NCI-H1092 treated with DMSO at 0.1 percent for 48 hours (cell line): Measurements from ENCODE around the gene ARID1B.
A peak's percentile ranks its signal among the peaks of the same experiment; 100 is the strongest.

Experiments used
- DNase-seq: peaks from one replicate; lab custom pipeline; 2025; lab: John Stamatoyannopoulos, UW

Gene ARID1B

GRCh38 chr6:156776840-156777576, at the start of gene ARID1B:
TSS of gene ARID1B (plus strand) at chr6:156777378. CDS start at chr6:156777681, 303 bp downstream.
- DNase-seq = peak; percentile 74

GRCh38 chr6:156727715-156728385, 49.3 kb upstream of the ARID1B start:
- no peak for DNase-seq

- DNase-seq = no peak
Observed at GRCh38 chr6:156729248-156729647, 47.9 kb upstream of the ARID1B start.

DNA sequence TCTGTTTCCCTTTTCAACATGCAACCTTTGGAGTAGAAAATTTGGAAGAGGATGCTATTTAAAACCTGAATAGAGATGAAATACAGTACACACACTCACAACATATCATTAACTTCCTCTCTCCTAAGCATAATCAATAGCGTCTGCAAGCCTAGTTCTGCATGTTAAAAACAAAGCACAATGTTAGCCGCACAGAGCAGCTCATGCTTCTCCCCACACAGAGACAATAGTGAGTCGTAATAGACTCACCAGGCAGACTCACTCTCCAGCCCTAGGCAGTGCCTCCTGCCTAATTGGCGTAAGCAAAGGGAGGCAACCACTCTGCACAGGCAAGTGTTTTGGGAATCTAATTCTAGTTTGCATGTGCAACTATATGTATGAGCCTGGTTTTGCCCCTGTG, 45.8 kb upstream of the ARID1B start:
- DNase-seq = peak; percentile 77

DNA sequence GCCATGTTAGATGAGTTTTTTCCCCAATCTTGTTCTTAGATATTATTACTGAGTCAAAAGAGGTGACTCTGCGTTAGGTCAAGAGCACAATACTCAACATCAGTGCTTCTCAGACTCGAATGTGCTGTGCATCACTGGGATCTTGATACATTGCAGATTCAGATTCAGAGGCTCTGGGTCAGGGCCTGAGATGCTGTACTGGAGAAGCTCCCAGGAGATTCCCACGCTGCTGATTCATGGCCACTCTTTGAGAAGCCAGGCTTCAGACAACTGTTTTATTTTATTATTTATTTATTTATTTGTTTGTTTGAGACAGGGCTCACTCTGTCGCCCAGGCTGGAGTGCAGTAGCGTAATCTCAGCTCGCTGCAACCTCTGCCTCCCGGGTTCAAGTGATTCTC, 41.4 kb upstream of the ARID1B start:
- no peak for DNase-seq

GRCh38 chr6:156740604-156741003, 36.6 kb upstream of the ARID1B start:
- no peak for DNase-seq

GRCh38 chr6:156741287-156742073, 35.7 kb upstream of the ARID1B start:
- no peak for DNase-seq

DNA sequence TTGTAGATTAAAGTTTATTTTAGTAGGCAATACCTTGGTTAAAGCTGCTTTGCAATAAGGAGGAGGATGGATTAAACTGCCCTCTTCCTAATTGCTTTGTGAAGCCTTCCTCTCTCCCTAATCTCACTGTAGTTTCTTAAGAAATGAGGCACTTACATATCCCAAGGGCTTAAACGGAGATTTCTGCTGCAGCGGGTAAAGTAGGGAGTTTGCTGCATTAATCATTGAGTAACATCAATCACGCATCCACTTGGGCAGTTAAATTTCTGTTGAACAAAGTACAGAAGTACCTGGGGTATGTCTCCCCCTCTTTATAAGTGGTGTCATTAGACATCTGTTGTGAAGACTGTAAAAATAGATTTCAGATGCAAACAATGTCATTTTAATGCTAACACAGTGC, 29.5 kb upstream of the ARID1B start:
- DNase-seq = no peak

DNA sequence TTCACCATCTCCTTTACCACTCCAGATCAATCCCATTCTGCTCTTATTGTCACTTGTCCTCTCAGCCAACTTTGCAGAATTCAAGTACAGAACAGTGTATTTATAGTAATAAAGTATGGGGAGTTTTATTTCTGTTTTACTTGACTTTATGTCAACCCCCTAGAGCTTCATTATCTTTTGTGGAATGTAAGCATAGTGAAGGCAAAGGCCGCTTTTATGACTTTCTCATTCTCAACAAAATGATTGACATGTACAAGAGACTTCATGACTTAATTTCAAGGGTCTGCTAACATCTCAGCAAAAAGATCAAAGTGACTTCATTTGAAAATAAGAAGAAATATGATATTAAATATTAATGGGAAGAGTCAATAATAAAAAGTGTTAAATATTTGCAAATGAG, 28.7 kb upstream of the ARID1B start:
- DNase-seq = no peak

- no peak for DNase-seq
Observed at GRCh38 chr6:156752666-156753301, 24.4 kb upstream of the ARID1B start.

- DNase-seq = no peak
Observed at GRCh38 chr6:156756630-156757610, 20.3 kb upstream of the ARID1B start.

DNA sequence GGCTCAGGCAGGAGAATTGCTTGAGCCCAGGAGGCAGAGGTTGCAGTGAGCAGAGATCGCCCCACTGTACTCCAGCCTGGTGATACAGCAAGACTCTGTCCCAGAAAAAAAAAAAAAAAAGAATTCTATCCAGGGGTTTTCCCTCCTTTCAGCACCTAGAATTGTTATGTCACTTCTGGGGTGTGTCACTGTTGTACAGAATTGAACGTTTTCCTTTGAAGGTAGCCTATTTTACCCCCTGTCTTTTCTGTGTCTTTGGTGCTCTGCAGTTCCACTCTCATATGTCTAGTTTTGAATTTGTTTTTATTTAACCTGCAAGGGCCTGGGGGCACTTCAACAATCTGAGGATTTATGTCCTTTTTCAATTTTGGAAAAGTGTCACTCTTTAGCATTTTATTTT, 19.3 kb upstream of the ARID1B start:
- no peak for DNase-seq

DNA sequence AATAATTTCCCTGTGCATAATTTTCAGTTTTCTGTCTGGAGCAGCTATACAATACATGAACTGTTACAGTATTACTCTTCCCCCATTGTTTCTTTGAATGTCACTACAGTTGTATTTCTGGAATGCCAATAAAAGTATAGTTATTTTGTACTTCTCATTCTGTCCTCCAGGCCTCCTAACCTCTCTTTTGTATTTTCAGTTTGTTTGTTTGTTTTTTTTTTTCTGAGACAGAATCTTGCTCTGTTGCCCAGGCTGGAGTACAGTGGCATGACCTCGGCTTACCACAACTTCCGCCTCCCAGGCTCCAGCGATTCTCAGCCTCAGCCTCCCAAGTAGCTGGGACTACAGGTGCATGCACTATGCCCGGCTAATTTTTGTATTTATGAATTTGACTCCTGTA, 16.8 kb upstream of the ARID1B start:
- DNase-seq = no peak

GRCh38 chr6:156762547-156762946, 14.6 kb upstream of the ARID1B start:
- no peak for DNase-seq

GRCh38 chr6:156765117-156765516, 12.1 kb upstream of the ARID1B start:
- DNase-seq = no peak

GRCh38 chr6:156767603-156768467, 9.3 kb upstream of the ARID1B start:
- DNase-seq = no peak

GRCh38 chr6:156771047-156771446, 6.1 kb upstream of the ARID1B start:
- DNase-seq = no peak

DNA sequence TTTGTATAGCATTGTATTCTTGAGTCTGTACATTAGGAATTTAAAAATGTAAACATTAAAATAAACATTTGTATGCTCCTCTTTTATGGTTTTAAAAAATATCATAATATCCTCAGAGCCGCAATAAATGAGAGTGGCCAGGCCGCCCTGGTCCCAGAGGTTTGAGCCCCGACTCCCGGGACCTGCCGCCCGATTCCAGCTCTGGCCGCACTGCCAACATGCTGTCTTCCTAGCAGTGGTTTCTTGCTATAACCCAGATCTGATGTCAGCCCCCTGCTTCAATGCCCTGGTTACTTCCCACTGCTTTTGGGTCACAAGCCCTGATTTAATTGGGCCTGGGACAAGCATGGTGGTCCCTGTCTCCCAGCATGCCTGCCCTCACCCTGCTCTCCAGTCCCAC, 5.4 kb upstream of the ARID1B start:
- DNase-seq = no peak

DNA sequence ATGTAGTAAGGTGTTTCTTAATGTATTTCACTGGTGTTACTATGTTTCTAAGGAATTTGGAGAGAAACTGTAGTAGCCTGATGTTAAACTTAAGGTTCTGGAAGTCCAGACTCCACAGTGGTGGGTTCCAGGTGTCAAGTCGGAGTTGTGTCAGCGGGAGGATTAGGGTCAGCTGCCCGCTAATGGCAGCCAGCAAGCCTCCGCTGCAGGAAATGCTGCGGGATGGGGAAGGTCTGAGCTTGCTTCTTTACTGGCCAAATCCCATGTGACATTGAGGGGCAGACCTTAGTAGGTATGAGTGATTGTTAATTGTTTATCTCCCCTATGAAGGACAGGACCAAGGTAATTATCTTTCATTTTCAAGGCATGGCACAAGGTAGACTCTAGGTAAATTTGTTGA, 3.7 kb upstream of the ARID1B start:
- DNase-seq = no peak
